Esophagus muscularis mucosa (tissue), 4 donors: ENCODE results near the gene MAP3K19.

ENCODE experiments used
- EP300 ChIP-seq: sonication (generic); formaldehyde crosslinking; IDR thresholded peaks from one replicate; pipeline ENCODE4 v1.6.1; 2017; ENCODE audit warnings: antibody characterized with exemption
- POLR2AphosphoS5 ChIP-seq, 2 donors: sonication (generic); formaldehyde crosslinking; IDR thresholded peaks; one replicate each; pipeline ENCODE4 v1.6.1; 2017; ENCODE audit warnings: antibody characterized with exemption in 2 of 2
- TF ChIP-seq, protein P1 (sequence below), 3 experiments: fragments of 200-600 bp in 2 of 3; fragments of 450-650 bp in 1 of 3; sonication (generic) in 2 of 3; IDR thresholded peaks; one replicate each; pipeline ENCODE4 v1.5.1; 2017 to 2019; ENCODE audit warnings: antibody characterized with exemption in 3 of 3, mild to moderate bottlenecking in 2 of 3, moderate library complexity in 1 of 3

DNA sequence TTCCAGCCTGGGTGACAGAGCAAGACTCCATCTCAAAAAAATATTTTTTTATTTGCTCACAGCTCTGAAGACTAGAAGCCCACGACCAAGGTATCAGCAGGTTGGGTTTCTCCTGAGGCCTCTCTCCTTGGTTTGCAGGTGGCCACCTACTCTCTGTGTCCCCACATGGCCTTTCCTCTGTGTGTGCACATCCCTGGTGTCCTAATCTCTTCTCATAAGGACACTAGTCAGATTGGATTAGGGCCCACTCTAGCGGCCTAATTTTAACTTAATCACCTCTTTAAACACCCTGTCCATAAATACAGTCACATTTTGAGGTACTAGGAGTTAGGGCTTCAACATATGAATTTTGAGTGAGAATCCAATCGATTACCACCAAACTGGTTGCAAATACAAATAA lies 2.9 kb upstream of the MAP3K19 start:
- no peak for TF ChIP-seq POLR2AphosphoS5 (IDR thresholded peaks at IDR 0.05)
- TF ChIP-seq, protein P1, sequence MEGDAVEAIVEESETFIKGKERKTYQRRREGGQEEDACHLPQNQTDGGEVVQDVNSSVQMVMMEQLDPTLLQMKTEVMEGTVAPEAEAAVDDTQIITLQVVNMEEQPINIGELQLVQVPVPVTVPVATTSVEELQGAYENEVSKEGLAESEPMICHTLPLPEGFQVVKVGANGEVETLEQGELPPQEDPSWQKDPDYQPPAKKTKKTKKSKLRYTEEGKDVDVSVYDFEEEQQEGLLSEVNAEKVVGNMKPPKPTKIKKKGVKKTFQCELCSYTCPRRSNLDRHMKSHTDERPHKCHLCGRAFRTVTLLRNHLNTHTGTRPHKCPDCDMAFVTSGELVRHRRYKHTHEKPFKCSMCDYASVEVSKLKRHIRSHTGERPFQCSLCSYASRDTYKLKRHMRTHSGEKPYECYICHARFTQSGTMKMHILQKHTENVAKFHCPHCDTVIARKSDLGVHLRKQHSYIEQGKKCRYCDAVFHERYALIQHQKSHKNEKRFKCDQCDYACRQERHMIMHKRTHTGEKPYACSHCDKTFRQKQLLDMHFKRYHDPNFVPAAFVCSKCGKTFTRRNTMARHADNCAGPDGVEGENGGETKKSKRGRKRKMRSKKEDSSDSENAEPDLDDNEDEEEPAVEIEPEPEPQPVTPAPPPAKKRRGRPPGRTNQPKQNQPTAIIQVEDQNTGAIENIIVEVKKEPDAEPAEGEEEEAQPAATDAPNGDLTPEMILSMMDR (IDR thresholded peaks at IDR 0.05) = no peak
- no peak for TF ChIP-seq EP300
